ENCODE results near the gene MCTP1. TPM values are rescaled to one million over a fixed set of nuclear protein-coding genes. Genes with fewer than 3 reads are reported as not detected.

MCTP1 gene
- polyA plus RNA-seq, 1 donor (not counting 4 experiments of a cell fraction or from before 2014, with no cell fraction given): 4.9 TPM

GRCh38 chr5:95070453-95070852, 214.4 kb downstream of the MCTP1 start:
- FAIRE-seq (no peak), DNase-seq (ENCODE audit: low read depth, low spot score) (no peak)
- no peaks in the 10 kb centered on the region for H4K20me1 ChIP-seq (ENCODE audit: control insufficient read depth, extremely low read depth, insufficient read depth, low read length)
- no peaks in the 10 kb centered on the region for H3K9me1 ChIP-seq (ENCODE audit: control insufficient read depth, extremely low read depth, insufficient read depth, low read length)
- no peaks in the 10 kb centered on the region for H3K36me3 ChIP-seq (ENCODE audit: control insufficient read depth in 2 of 2, extremely low read depth in 1 of 2, insufficient read depth in 2 of 2, low read length in 2 of 2)
- no peaks in the 10 kb centered on the region for H3K9me3 ChIP-seq (ENCODE audit: control insufficient read depth, low read depth, low read length)
- H3K4me2 ChIP-seq (ENCODE audit: control insufficient read depth, extremely low read depth, insufficient read depth, low read depth, low read length): no peak overlapping the region
- no peak overlapping the region for H3K9ac ChIP-seq (ENCODE audit: control insufficient read depth, extremely low read depth, insufficient read depth, low read length)
- no peak overlapping the region for H3K27ac ChIP-seq (ENCODE audit: control insufficient read depth, insufficient read depth, low read length)
- H3K4me1 ChIP-seq (ENCODE audit: control insufficient read depth, extremely low read depth, insufficient read depth, low read length): no peaks in the 10 kb centered on the region
- dilution Hi-C loops (cut with MboI; ENCODE audit: extremely low pct_ligation_motif_present, low sequenced_read_pairs): no loop called here
- no peaks in the 10 kb centered on the region for H3K27me3 ChIP-seq (ENCODE audit: control insufficient read depth, extremely low read depth, insufficient read depth, low read length)
- no peak overlapping the region for H2AFZ ChIP-seq (ENCODE audit: control insufficient read depth, low read length)
- no peaks in the 10 kb centered on the region for H3K79me2 ChIP-seq (ENCODE audit: control insufficient read depth, insufficient read depth, low read length)
- TF ChIP-seq EZH2 (IDR thresholded peaks at IDR 0.05; ENCODE audit: low read length) (no peak), CTCF (optimal IDR thresholded peaks at IDR 0.05 in 1 of 3, IDR thresholded peaks at IDR 0.05 in 1 of 3, conservative IDR thresholded peaks at IDR 0.05 in 1 of 3; ENCODE audit: extremely low read depth in 1 of 3, insufficient read depth in 2 of 3, low read length in 3 of 3) (no peak)
- no peak overlapping the region for H3K4me3 ChIP-seq (ENCODE audit: control insufficient read depth in 2 of 3, extremely low read depth in 1 of 3, insufficient read depth in 2 of 3, low read depth in 1 of 3, low read length in 3 of 3)

- FAIRE-seq: no peak
- dilution Hi-C loops (cut with MboI; ENCODE audit: extremely low pct_ligation_motif_present, low sequenced_read_pairs): no loop called here
- H3K9me1 ChIP-seq (ENCODE audit: control insufficient read depth, extremely low read depth, insufficient read depth, low read length): no peaks in the 10 kb centered on the region
- no peaks in the 10 kb centered on the region for H3K9me3 ChIP-seq (ENCODE audit: control insufficient read depth, low read depth, low read length)
- H3K27ac ChIP-seq (ENCODE audit: control insufficient read depth, insufficient read depth, low read length): no peak overlapping the region
- no peaks in the 10 kb centered on the region for H3K27me3 ChIP-seq (ENCODE audit: control insufficient read depth, extremely low read depth, insufficient read depth, low read length)
- H3K9ac ChIP-seq (ENCODE audit: control insufficient read depth, extremely low read depth, insufficient read depth, low read length): no peak overlapping the region
- TF ChIP-seq CTCF (optimal IDR thresholded peaks at IDR 0.05 in 1 of 3, IDR thresholded peaks at IDR 0.05 in 1 of 3, conservative IDR thresholded peaks at IDR 0.05 in 1 of 3; ENCODE audit: extremely low read depth in 1 of 3, insufficient read depth in 2 of 3, low read length in 3 of 3): no peak
- TF ChIP-seq EZH2 (IDR thresholded peaks at IDR 0.05; ENCODE audit: low read length): no peak
- H3K36me3 ChIP-seq (ENCODE audit: control insufficient read depth in 2 of 2, extremely low read depth in 1 of 2, insufficient read depth in 2 of 2, low read length in 2 of 2): no peaks in the 10 kb centered on the region
- H3K4me1 ChIP-seq (ENCODE audit: control insufficient read depth, extremely low read depth, insufficient read depth, low read length): no peaks in the 10 kb centered on the region
- no peak overlapping the region for H3K4me3 ChIP-seq (ENCODE audit: control insufficient read depth in 2 of 3, extremely low read depth in 1 of 3, insufficient read depth in 2 of 3, low read depth in 1 of 3, low read length in 3 of 3)
- H4K20me1 ChIP-seq (ENCODE audit: control insufficient read depth, extremely low read depth, insufficient read depth, low read length): no peaks in the 10 kb centered on the region
- H3K4me2 ChIP-seq (ENCODE audit: control insufficient read depth, extremely low read depth, insufficient read depth, low read depth, low read length): no peak overlapping the region
- no peak overlapping the region for H2AFZ ChIP-seq (ENCODE audit: control insufficient read depth, low read length)
- no peaks in the 10 kb centered on the region for H3K79me2 ChIP-seq (ENCODE audit: control insufficient read depth, insufficient read depth, low read length)
- no peak for DNase-seq (ENCODE audit: low read depth, low spot score)
These were observed 214.9 kb downstream of the MCTP1 start for GRCh38 chr5:95069948-95070347.
